Umbilical cord (tissue), 2 donors: ENCODE data around the gene SATB1. TPM values are rescaled to one million over a fixed set of nuclear protein-coding genes. Genes with fewer than 3 reads are reported as not detected.
A peak's percentile ranks its signal among the peaks of the same experiment; 100 is the strongest.

ENCODE experiments used
- DNase-seq: peaks from one replicate; pipeline ENCODE4 v3.0.0-alpha.2; 2015; ENCODE audit warnings: low spot score
- total RNA-seq: library from RNA; depleted of rRNA; stranded (reverse); fragments of >200 nt; gene quantifications from one replicate; pipeline ENCODE4 v1.2.3, GENCODE V29; 2014; ENCODE audit warnings: low replicate concordance; ENCODE audit not compliant: insufficient read depth

SATB1 gene
- total RNA-seq, 1 donor from 2014 or later, result 76.6 TPM

DNA sequence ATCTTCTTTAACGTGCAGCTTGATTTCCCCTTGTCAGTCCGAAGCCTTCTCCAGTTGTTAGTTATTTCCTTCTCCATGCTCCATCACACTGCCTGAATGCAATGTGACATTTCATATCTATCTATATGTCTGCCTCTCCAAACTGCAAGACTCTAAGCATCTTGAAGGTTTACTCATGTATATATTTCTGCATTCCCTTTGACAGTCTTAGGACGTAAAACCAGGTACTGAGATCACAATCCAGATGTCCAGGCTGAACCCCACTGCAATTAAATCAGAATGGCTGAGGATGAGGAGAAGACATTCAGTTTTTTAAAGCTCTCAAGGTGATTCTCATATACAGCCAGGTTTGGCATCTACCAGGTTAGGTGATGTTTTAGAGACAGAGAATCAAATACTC, 6.1 kb upstream of the SATB1 start:
- DNase-seq, result no peak

DNA sequence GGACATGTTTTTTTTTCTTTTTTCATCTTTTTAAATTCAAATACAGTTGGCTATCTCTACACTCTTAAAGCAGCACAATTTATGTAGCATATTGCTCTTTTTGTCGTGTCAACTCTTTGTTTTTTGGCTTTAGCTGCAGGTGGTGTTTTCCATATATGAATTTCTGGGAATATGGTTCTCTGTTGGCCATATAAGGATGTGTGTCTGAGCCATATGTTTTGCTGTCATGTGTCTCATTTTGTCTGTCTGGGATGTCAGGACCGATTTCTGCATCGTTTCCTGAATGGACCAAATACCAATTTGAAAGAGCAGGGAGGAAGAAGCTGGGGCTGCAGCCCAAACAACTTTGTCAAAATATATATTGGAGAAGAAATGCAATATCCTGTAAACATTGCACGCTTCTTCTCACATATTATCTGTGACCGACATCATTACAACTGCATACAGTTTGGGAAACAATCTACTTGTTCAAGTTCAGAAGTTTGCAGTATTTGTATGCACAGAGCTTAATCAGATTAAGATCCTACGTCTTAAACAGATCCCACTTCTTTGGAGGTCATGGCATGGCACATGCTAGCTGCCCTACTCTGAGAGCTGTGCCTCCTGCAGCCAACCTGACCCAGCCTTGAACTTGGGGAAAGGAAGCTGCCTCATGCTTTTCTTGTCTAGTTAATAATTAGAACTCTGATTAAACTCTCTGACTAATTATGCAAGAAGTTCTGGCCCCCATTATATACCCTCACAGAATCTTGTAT, 4.0 kb upstream of the SATB1 start:
- no peak for DNase-seq

DNA sequence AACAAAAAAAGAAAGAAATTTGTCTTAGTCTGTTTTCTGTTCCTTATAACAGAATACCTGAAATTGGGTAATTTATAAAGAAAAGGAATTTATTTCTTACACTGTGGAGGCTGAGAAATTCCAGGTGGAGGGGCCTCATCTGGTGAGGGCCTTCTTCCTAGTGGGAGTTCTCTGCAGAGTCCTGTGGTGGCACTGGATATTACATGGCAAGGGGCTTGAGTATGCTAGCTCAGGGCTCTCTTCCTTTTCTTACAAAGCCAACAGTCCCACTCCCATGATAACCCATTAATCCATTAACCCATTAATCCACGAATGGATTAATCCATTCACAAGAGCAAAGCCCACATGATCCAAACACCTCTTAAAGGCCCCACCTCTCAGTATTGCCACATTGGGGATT, 2.9 kb upstream of the SATB1 start:
- DNase-seq, result no peak

DNA sequence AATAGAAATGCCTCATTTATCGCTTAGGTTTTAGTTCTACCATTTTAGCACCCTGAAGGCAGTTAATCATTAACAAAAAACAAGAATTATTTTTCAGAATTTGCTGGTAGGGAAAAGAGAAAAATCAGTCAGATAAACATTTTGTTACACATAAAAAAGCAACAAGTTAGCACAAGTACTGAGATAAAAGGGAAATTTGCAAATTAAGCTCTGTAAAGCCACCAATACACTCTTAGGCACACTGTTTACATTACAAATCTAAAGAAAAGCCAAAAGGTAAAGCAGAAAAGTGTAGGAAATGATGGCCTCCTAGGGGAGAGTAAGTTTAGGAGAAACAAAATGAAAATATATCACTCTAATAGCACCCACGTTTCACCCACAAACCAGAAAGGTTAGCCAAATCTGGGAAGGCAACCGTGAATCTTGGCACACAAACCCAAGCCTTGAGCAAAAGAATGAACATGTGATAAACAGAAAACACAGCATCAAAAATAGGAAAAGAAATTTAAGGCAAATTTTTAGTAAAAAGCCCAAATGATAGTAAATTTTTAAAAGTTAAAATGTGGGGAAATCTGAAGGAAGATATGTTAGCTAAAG, 1.6 kb upstream of the SATB1 start:
- DNase-seq, result no peak

DNA sequence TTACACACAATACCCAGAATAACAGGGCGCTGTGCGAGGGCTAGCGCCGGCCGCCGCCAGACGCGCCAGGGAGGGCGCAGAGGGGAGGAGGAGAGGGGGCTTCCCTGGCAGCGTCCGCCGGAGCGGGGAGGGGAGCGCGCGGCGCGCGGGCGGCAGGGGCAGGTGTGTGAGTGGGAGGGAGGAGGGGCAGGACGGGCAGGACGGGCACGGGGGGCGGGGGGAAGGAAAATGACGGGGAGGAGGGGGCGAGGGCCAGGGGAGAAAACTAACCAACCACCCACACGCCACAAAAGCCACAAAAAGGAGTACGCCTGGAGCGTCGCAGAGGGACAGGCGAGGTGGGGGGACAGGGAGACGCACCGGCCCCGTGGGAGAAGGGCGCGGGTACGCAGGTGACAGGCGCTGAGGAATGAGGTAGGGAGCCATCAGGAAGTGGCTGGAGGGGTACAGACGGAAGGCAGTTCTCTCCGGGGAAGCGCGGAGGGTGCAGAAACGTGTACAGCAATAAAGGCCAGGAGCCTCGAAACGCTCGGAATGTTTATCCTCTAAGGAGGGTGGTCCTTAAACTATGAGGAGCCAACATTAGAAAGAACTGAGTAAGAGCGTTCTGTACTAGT, 610 bp upstream of the SATB1 start:
- peak; percentile 38 for DNase-seq

DNA sequence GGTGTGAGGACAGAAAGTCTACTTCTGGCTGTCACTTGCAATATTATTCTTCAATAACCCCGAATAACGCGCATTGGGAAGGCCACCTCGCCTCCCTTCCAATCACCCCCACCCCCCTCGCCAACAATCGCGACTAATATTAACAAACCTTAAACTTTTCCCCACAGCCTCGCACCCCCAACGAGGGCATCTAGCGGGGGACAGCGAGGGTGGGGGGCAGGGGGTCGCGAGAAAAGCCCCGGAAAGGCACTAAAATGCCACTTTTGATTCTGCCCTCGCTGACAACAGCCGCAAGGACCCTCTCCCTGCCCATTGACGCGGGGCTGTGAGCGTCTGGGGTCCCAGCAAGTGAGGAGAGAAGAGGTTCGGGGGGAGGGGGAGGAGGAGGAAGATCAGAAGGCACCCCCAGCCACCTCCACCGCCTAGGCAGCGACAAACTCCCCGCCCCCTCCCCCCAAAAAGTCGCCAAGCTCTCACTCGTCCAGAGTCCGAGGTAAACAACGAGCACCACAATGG, 868 bp downstream of the SATB1 start:
- DNase-seq, result no peak

DNA sequence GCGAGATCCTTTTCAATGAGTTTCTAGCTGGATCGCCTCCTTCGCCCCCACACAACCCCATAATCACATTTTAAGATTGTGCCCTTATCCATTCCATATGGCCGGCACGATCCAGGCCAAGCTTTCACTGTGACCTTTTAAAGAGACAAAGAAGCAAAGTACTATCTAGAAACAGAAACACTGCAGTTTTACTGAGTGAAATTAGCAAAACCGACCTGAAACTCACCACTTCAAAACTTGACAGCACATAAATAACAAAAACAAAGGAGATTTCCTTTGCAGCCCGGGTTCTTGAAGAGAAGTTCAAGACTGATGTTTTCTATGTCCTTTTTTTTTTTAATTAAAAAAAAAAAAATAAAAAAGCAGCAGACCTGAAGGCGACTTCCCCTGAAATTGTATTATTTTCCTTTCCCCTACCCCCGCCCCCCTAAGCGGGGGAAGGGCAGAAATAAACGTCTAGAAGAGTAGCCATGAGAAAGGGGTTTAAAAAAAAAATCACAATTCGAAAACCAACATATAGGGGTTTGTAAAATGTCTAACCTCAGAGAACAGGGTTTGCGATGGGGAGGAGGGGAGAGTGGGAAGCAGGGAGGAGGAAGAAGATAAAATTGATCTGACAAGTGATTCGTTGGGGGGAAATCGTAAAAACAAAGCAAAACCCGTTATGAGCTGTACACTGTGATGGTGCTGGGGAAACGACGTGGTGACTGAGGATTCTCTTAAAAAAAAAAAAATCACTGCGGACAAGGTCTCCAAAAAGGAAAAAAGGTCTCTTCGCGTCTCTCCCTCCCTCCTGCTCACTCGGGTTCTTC, 1.5 kb downstream of the SATB1 start:
- DNase-seq, result peak; percentile 68

DNA sequence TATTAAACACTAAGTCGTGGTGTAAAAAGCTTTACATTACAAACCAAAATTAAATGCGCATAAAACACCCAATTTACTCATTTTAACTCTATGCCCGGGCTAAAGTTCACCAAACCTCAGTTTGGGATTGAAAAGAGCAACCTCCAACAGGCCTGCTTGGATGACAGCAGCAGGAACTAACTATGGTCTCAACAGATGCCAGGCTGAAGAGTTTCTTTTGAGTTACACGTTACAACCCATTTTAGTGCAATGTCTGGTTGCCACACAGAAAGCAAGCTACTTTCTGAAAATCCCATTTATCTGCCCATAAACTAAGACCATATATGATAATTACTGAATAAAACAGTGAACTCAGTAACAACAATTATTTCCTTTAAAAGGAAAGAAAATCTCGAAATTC, 2.2 kb downstream of the SATB1 start:
- no peak for DNase-seq

DNA sequence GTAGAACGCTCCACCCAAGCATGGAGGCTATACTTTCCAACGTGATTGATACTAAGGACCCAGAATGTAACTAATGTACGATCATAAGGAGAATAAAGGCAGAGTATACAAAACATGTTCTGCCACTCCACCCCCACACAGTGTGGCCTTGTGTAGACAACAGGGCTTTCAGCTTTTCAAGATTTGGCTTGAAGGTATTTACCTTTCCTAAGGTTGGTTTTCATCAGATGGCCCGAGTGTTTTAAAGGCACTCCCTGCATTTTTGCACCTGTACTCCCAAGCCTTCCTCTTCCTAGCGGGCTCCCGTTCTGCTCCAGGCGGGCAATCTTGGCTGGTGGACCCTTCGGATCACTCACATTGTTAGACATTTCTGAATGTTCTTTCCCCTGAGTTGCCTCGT, 4.6 kb downstream of the SATB1 start:
- DNase-seq, result no peak

DNA sequence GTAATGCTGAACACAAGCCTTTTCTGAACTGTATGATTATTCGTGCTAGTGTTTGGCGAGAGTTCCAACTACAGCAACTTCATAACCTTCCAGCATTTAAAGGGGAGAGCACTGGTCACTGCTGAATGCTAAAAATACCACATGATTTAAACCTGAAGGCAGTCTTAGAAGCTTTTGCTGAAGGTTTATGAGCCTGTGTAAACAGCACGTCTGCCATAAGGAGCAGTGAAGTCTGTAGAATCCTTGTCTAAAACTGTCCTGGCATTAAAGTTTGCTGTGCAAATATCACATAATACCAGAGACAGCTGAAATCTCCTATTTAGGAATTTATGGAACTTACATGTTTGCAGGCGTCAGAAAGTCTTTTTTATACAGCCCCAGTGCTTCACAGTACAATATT, 5.9 kb downstream of the SATB1 start:
- DNase-seq, result peak; percentile 92

DNA sequence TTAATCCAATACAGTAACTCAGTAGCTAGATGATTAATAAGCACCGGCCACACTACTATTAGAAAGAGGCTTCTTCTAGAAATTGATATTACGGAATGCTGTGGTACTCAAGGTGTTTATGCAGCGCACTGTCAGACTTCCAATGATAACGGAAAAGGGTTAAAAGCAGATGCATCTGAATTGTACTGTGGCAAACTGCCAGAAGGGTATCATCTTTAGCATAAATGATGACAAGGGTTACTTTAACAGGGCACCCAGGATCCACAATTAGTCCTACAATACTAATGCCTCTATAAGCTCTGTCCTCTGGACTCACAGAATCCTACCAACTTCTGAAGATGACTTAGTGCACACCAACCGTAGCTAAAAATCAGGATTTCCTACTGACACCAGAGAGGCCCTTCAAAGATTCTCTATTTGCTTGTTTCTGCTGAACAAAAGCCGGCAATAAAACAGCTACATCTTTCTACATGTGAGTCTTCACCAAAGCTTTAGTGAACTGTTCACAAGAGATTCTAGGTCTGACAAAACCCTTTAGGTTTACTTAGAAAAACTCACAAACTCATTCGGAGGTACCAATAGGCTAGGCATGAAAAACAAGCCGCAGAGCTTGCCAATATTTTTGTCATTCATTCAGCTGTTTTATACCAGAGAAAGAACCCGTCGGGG, 7.1 kb downstream of the SATB1 start:
- peak; percentile 17 for DNase-seq

DNA sequence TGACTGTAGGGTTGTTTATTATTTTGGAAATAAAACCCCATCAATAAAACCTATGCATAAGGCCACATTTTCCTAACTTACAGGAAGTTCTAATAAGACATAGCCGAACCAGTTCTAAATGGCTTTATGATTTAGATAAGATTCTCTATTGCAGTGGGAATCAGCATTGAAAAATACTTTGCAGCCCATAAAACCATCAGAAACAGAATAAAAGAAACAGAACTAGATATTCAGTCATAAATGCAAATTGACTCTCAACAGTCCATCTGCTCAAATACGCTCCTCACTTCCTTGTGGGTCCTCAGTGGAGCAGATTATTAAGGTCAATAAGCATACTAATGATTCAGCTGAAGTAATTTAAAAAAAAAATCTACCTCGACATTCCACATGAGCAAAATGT, 8.8 kb downstream of the SATB1 start:
- DNase-seq, result no peak

DNA sequence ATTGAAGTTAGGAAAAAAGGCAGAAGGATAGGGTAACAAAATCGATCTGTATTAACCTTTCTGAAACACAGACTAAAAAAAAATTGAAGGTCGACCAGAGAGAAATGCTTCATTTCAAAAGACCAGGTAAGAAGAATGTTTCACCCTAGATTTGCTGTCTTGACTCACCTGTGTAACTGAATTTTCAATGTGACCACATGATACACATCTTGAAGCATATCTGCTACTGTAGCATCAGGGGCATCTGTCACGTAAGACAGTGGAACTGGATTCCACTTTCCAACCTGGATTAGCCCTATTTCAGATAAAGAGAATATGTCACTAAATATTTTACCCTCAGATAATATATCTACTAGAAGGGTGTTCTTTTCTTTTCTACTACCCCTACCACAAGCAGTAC, 9.3 kb downstream of the SATB1 start:
- no peak for DNase-seq

DNA sequence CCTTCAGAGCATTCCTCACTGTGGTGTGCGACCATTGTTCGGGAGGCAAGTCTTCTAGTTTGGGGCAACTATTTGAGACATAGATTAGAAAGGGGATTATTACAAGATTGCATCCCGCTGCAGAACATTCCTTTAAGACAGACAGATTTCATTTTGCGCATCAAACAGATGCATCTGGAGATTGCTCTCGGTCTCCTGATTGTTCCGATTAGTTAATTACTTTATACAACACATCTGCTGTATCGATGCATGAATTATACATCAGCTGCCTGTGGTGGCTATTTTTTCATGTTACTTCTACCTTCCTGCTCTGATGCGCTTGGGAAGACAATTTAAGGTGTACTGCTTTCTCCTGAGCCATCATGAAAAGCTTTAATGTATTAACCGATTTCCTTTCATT, 10.0 kb downstream of the SATB1 start:
- DNase-seq, result no peak

DNA sequence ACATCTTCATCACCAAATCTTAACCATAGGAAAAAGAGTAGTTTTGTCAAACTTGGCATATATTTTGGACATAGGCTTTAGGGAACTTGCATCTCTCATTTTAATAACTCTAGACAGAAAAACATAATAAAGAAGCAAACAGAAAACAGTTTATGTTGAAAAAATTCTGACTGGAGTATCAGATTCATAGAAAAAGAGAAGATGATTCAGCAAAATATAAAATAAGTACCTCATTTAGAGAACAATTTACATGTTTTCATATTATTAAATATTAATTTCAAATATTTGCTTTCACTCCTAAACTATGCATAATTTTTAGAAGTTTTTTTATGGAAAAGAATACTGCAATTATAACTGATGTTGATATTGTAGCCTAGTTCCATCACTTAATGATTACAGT, 12.5 kb downstream of the SATB1 start:
- DNase-seq, result no peak

DNA sequence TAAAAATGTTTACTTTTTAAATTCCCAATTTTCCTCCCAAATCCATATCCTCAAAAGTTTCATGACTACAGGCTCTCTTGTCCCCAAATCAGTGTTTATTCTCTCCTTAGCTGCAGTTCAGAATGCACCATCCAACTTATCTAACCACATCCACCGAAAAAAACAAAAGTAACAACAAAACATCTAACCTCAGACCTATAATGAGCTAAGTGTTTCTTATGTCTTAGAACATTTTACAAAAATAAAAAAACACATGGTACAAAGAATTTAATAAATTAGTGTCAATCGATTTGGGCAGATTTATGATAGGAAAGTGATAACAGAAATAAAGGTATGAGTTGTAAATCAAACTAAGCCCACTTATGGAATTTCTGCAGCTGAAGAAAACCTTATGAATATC, 13.6 kb downstream of the SATB1 start:
- no peak for DNase-seq

DNA sequence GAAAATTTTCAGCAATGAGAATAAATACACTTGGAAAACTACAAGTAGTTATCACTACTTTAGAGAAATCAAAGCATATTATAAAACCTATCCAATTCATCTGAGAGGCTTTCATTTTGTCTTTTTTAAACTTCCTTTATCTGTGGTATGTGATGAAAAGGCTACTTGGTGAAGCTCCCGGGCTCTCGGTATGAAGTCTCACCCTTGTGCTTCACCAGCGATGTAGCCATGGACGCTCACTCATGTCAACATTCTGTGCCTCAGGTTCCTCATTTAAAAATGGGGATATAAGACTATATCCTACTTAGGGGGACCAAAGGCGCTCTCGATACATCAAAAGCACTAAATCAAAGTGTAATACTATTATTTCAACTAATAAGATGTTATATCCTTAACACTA, 14.9 kb downstream of the SATB1 start:
- no peak for DNase-seq

DNA sequence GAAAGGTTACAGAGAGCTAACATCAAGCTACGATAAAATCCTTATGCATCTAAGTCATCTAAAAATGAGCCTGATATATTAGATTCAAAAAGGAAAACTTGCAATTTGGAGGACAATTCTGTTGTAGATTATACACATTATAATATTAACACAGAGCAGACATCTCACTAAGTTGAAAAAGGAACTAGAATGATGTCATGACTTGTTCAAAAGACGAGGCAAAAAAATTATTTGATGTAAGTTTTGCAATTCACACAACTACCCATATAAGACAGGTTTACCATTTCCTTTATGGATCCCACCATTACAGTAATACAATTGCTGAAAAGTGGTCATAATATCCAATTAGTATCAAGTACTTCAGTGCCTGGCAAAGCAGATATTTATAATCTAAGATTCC, 15.9 kb downstream of the SATB1 start:
- DNase-seq, result no peak

DNA sequence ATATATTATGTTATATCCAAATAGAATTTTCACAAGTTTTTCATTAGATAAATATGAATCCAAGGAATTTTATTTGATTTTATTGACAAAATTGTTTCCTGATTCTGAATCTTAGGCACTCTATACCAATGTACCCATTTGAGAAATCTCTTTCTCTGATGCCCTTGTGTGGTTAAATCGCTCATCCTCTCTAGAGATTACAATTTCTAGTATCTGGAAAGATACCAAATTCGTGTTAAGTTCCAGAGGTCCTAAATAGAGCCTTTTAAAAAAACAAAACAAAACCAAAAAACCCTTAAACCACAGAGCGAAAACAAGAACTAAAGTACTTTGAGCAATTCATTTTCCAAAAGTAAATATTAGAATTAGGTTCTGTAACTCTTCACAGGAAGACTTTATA, 20.0 kb downstream of the SATB1 start:
- no peak for DNase-seq

DNA sequence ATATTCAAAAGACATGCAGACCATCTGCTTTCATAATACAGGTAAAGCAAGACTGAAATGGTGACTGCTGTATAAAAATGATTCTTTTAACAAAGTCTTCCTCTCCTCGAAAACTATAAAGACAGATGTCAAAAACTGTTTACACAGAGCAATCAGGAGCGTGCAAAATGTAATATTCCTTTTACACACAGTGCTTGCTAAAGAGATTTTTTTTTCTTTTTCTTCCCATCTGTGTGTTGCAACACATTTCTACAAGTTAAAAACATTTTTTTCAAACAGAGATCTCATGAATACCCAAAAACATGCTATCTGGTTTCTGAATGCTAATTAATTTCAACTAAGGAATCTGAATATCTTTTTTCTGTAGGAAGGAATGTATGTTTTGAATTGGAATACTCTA, 22.1 kb downstream of the SATB1 start:
- no peak for DNase-seq

DNA sequence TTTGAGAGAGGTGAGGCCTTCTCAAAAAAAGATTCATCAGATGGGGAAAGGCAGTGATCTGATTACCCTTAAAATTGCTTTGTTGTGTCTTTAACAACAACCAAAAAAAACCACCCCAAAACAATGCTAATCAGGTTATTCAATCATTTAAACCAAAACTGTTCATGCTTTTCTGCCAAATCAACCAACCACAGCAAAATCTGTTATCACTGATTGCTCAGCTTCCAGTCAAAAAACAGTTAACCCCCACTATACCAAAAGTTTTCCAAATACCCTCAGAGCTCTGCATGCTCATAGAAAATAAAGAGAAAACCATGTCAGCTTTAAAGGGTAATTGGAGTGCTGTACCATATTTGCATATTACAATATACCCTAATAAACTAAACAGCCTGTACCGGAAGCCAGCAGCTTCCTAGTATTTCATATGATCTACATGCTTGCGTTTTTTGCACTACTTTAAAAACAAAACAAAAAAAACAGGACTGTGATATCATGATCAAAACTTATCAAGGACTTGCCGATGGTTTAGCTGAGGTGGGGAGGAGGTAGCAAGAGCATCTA, 22.8 kb downstream of the SATB1 start:
- no peak for DNase-seq
